ENCODE data around the gene DIO3.
"Not testable (repeated sequence)": the region's sequence is repeated elsewhere in the genome, so short reads cannot be mapped to it uniquely, and the experiment has no call there.

DIO3 gene

DNA sequence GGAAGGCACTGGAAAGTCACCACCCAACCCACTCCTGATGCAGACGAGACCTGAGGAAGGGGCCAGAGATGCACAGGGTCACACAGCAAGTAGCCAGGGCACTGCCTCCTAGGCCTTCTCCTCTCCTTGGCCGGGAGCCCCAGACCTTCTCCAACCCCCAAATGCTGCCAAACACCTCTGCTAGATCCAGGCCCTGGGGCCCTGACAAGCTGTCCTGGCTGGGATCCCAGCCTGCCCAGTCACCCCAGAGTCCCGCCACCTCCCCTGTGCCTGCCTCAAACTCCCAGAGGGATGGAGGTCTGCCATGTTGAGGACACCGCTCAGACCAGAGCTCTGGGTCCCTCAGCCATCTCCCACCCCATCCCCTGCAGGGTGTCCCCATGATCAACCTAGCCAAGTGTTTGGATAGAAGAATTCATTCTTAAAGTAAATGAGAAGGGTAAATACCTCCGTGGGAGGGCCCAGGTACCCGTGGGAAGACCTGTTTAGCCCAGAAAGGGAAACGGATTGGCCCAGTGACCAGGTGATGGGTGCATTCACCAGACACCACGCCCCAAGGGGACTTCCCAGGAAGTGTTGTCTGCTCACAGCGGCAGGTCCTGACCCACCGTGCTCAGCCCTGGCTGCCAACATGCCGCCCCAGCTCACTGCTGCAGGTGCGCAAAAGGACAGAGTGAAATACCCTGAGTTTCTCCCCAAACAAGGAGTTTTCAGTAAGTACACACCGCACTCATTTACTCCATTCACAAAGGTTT lies 4.6 kb upstream of the DIO3 start:
- in situ Hi-C loops (cut with MboI; ENCODE audit: low pct_unique_long_range_greater_than_20kb, low sequenced_read_pairs) = no loop called here
- no peak for DNase-seq

DNA sequence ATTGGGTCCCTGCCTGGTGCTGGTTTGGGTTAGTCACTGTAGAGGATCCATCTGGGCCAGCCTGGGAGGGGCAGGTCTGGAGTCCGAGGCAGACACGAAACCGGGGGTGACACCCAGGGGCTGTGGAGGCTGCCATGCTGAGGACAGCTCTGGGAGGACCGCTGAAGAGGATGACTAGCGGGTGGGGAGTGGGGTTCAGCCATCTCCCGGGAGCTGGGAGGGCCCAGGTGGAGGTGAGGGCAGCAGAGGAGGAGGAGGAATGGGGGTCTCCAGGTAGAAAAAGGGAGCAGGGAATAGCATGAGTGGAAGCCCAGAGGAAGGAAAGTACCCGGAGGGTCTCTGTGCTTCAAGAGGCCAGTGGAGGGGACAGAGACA lies 4.0 kb upstream of the DIO3 start:
- in situ Hi-C loops (cut with MboI; ENCODE audit: low pct_unique_long_range_greater_than_20kb, low sequenced_read_pairs) = no loop called here
- DNase-seq = no peak

DNA sequence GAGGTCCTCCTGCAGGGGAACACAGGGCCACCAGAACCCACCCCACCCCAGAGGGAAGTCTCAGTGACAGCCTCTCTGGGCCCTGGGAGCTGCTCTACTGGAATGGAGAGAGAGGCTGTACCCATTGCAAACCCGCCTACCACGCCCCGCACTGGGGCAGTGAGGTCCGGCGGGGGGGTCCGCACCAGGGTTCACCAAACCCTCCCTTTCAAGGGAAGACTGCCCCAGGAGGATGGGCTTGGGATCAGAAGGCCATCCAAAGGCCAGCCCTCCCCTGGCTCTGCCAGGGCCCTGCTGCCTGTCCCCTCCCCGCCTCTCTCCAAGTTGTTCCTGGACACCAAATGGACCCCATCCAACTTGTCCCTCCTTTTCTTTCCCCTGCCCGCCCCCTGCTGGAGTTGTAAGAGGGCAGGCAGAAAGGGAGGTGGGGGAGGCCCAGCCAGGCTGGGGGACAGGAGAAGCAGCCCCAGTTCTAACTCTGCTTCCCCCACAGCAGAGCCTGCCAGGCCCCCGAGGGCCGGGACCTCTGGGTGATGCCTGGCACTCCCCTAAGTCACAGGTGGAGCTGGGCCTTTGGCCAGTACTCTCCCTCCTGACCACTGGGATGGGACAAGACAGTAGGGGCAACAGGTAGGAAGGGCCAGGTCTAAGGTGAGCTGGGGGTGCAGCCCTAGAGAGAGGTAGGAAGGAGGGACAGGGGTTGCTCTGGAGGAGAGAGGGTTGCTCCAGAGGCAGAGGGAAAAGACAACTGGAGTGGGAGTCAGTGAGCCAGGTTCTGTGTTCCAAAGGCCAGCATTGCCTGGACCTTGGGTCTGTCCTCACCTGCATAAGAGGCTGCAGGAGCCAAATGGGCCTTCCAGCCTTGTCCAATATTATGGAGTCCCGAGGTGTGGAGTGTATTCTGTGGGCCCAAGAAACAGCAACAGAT lies 3.2 kb upstream of the DIO3 start:
- in situ Hi-C loops (cut with MboI; ENCODE audit: low pct_unique_long_range_greater_than_20kb, low sequenced_read_pairs) = no loop called here
- no peak for DNase-seq

DNA sequence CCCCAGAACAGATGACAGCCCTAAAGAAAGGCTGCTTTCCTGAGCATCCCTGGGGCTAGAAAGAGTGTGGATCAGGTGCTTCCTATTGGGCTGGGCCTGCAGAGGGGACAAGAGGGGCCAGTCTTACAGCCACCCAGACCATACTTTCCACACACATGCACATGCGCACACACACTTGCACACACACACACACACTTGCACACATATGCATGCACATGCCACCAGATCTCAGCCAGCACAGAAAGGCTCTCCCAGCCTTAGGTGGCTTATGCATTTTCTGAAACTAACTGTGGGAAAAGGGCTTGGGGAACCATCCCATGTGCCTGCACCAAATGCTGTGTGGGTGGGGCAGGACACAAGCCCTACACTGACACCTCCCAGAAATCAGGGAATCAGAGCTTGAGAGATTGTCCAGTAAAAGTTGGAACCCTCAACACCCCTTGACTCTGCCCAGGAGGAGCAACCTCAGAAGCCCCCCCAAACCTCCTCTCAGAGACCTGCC lies 2.5 kb upstream of the DIO3 start:
- DNase-seq = no peak
- in situ Hi-C loops (cut with MboI; ENCODE audit: low pct_unique_long_range_greater_than_20kb, low sequenced_read_pairs) = no loop called here

GRCh38 chr14:101559250-101559623 lies 2.1 kb upstream of the DIO3 start:
- in situ Hi-C loops (cut with MboI; ENCODE audit: low pct_unique_long_range_greater_than_20kb, low sequenced_read_pairs) = no loop called here
- no peak for DNase-seq

DNA sequence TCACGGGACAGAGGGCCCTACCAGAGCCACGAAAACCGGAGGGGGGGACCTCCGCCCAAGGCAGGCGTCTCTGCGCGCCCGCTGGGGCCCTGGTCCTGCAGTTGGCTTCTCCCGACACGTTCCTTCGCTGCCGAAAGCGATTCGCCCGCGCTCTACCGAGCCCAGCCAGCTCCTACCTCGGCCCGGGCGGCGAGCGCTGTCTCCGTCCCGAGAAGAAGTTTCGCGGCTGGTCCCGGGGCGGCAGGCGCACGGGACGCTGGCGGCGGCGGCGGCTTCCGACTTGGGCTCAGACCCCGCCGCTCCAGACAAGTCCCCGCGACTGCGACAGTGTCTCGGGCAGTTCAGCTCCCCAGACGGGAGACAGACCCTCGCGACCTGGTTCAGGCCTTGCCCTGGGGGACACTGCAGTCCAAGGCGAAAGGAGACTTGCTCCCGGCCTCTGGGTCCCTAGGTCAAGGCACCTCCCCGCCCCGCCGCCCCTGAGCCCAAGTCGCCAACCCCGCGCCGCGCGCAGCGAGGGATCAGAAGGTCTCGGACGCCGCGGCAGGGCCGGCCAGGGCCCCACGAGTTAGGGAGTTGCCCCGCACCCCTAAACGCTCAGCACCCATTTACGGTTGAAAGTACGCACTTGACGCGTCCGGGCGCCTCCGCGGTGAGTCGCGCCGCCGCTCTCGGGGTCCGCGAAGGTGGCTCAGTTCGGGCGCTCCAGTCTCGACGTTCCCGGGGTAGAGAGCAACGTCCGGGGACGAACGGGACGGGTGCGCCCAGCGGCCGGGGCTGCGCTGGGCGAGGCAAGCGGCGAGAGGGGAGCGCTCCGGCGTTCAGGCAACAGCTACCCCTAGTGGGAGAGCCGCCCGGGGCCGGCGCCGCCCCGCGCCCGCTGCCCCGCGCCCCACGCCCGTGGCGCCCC lies 1.4 kb upstream of the DIO3 start:
- in situ Hi-C loops (cut with MboI; ENCODE audit: low pct_unique_long_range_greater_than_20kb, low sequenced_read_pairs) = no loop called here
- DNase-seq = no peak

DNA sequence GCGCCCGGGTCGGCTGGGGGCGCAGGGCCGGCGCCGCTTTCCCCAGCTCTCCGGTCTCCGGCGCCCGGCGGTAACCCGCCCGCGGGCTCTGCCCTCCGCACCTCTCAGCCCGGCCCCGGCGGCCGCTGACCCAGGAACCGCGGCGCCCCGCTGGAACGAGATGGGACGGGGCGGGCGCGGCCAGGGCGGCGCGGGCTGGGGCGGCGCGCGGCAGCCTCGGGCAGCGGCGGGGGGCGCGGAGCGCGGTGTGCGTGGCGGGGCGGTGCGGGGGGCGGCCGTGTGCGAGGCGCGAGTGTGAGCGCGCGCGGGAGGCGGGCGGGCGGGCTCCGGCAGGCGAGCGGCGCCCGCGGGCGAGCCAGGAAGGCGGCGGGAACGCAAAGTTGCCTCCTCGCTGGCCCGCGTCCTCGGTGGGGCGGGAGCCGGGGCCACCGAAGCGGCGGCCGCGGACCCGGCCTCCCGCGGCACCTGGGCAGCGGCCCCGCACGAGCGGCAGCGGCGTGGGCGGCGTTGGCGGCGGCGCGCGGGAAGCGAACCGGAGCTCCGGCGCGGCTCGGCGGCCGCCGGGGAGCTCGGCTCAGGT lies 671 bp upstream of the DIO3 start:
- no peak for DNase-seq
- in situ Hi-C loops (cut with MboI; ENCODE audit: low pct_unique_long_range_greater_than_20kb, low sequenced_read_pairs) = no loop called here

GRCh38 chr14:101561897-101562490 lies 699 bp downstream of the DIO3 start:
- DNase-seq = no peak
- in situ Hi-C loops (cut with MboI; ENCODE audit: low pct_unique_long_range_greater_than_20kb, low sequenced_read_pairs) = no loop called here

DNA sequence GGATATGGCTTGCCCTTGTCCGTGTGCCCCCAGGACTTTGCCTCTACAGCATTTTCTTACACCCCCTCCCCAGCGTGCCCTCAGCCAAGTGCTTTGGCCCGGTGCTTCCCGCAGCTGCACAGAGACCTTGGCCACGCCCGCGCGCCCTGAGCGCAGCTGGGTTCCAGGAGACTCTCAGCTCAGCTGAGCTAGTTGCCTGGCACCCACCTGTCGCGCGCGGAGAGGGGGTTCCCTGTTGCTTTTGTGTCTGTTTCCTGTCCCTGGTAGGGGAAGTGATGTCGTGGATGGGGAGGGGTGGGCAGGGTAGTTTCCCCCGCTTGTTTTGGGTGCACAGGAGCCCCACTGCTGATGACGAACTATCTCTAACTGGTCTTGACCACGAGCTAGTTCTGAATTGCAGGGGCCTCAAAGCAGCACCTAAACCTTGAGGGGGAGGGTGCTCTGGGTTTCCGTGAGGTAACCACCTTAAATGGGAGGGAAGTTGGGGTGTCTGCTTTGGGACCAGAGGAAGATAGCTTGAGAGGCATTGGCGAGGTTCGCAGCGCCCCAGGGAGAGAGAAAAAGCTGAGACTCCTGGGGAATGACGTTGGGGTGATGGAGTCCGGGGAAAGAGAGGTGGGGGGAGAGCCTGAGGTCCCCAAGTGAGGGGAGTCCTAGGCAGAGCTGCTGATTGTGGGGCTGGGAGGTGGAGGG lies 1.5 kb downstream of the DIO3 start:
- no peak for DNase-seq
- in situ Hi-C loops (cut with MboI; ENCODE audit: low pct_unique_long_range_greater_than_20kb, low sequenced_read_pairs) = no loop called here

DNA sequence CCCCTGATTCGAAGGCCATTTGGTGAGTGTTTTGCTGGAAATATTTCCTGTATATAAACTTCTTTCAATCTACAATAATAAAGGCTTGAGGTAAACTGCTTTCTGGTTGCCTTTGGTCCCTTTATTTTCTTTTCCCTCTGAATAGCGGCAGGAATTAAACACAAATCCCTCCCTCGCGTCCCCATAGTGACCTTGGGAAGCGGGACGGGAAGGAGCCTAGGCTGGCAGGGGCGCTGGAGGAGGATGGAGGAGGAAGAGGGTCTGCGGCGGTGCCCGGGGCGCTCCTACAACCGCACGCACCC lies 2.0 kb downstream of the DIO3 start:
- DNase-seq = no peak
- in situ Hi-C loops (cut with MboI; ENCODE audit: low pct_unique_long_range_greater_than_20kb, low sequenced_read_pairs) = no loop called here

- in situ Hi-C loops (cut with MboI; ENCODE audit: low pct_unique_long_range_greater_than_20kb, low sequenced_read_pairs) = no loop called here
- DNase-seq = no peak
Observed at GRCh38 chr14:101563654-101564443, 2.6 kb downstream of the DIO3 start.

- no peak for DNase-seq
- in situ Hi-C loops (cut with MboI; ENCODE audit: low pct_unique_long_range_greater_than_20kb, low sequenced_read_pairs) = no loop called here
Observed at GRCh38 chr14:101564444-101564776, 3.1 kb downstream of the DIO3 start.

GRCh38 chr14:101564819-101565698 lies 3.8 kb downstream of the DIO3 start:
- in situ Hi-C loops (cut with MboI; ENCODE audit: low pct_unique_long_range_greater_than_20kb, low sequenced_read_pairs) = no loop called here
- no peak for DNase-seq

DNA sequence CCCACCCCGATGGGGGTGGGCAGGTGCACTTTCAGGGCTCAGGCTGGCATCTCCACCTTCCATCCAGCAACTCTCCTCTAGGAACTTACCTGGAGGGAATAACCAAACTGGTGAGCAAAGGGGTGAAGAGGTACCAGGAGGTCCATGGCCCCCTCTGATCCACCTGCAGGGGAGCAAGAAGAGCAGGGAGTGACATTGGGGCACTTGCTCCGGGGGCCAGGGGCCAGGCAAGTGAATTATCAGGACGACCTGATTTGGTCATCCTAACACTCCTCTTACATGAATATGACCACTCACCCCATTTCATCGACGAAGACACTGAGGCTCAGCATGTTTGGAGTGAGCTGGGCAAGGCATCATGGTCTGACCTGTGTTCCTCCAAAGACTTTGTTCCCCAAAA lies 6.0 kb downstream of the DIO3 start:
- in situ Hi-C loops (cut with MboI; ENCODE audit: low pct_unique_long_range_greater_than_20kb, low sequenced_read_pairs) = no loop called here
- DNase-seq = no peak

- DNase-seq = no peak
- in situ Hi-C loops (cut with MboI; ENCODE audit: low pct_unique_long_range_greater_than_20kb, low sequenced_read_pairs) = no loop called here
Observed at GRCh38 chr14:101571004-101571403, 9.7 kb downstream of the DIO3 start.

GRCh38 chr14:101572526-101572925 lies 11.2 kb downstream of the DIO3 start:
- DNase-seq; in situ Hi-C loops (cut with MboI; ENCODE audit: low pct_unique_long_range_greater_than_20kb, low sequenced_read_pairs): not testable (repeated sequence)

- in situ Hi-C loops (cut with MboI; ENCODE audit: low pct_unique_long_range_greater_than_20kb, low sequenced_read_pairs) = no loop called here
- DNase-seq = no peak
Observed at GRCh38 chr14:101573289-101573688, 12.0 kb downstream of the DIO3 start.

All from KBM-7 (cell line).